ENCODE results near the gene MFNG.

Gene MFNG

DNA sequence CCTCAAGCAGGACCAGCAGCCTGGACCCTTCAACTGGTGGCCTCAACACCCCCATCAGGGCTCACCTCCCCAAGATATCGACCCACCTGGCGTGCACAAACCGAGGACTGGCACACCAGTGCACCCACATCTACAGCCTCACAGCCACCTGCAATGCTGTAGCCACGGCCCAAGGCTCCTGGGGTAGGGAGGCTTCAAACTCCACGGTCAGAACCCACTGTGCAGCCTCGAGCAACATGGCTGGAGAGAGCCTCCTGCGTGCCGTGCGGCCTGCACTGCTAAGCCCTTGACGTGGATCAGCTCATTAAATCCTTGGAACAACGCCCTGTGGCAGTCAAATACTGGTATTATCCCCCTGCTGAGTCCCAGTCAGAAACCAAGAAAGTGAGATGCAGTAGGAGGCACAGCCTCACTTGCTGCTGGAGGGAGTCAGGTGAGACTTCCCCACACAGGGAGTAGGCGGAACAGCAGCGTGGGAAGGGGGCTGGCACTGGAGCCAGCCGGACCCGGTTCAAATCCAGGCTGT, 28.4 kb upstream of the MFNG start:
- H3K4me3 ChIP-seq (ENCODE audit: low read depth, low read length): no peak overlapping the region
- no peak for TF ChIP-seq POLR2A (IDR thresholded peaks at IDR 0.05; ENCODE audit: extremely low read depth, insufficient read length)
- TF ChIP-seq CTCF (IDR thresholded peaks at IDR 0.05; ENCODE audit: low read depth, low read length): no peak
- no peak for TF ChIP-seq MYC (IDR thresholded peaks at IDR 0.05; ENCODE audit: low read depth, low read length)
- TF ChIP-seq MAX (IDR thresholded peaks at IDR 0.05; ENCODE audit: low read depth, low read length): no peak
- no peak for DNase-seq (ENCODE audit: low read depth)

GRCh38 chr22:37511395-37512104, 25.4 kb upstream of the MFNG start:
- no peak for DNase-seq (ENCODE audit: low read depth)
- H3K4me3 ChIP-seq (ENCODE audit: low read depth, low read length): no peak overlapping the region
- TF ChIP-seq MYC (IDR thresholded peaks at IDR 0.05; ENCODE audit: low read depth, low read length) (no peak), MAX (IDR thresholded peaks at IDR 0.05; ENCODE audit: low read depth, low read length) (no peak)

- no peak for DNase-seq (ENCODE audit: low read depth)
- TF ChIP-seq CTCF (IDR thresholded peaks at IDR 0.05; ENCODE audit: low read depth, low read length): no peak
- TF ChIP-seq POLR2A (IDR thresholded peaks at IDR 0.05; ENCODE audit: extremely low read depth, insufficient read length): no peak
- no peak for TF ChIP-seq MYC (IDR thresholded peaks at IDR 0.05; ENCODE audit: low read depth, low read length)
- TF ChIP-seq MAX (IDR thresholded peaks at IDR 0.05; ENCODE audit: low read depth, low read length): no peak
- H3K4me3 ChIP-seq (ENCODE audit: low read depth, low read length): no peak overlapping the region
Observed at GRCh38 chr22:37510091-37510490, 23.9 kb upstream of the MFNG start.

DNA sequence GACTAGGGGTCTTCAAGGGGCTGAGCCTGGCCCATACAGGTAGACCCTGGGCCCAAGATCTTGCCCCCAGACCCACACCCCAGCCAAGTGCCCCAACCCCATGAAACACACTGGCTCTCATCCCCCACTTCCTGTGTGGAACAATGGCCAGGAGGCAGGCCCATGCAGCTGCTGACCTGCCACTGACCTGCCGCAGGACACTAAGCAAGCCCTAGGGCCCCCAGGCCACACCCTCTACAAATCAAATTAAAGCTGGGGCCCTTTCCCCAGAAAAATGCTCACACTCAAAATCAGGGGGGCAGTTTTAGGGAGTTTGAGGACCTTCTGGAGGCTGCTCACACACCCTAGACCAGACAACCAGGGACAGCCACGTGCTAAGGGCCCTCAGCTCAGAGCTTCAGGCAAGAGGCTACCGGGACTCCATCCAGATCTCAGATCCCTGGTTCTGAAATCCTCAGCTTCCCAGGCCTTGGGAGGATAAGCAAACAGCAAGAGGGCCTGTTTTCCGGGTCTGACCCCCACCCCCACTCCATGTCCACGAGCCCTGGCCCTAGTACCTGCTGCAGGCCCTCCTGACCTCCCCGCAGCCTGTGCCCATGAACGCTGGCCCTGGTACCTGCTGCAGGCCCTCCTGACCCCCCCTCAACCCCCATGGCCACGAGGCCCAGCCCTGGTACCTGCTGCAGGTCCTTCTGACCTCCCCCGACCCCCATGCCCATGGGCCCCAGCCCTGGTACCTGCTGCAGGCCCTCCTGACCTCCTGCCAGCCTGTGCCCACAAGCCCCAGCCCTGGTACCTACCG, 23.1 kb upstream of the MFNG start:
- no peak for TF ChIP-seq MAX (IDR thresholded peaks at IDR 0.05; ENCODE audit: low read depth, low read length)
- TF ChIP-seq MYC (IDR thresholded peaks at IDR 0.05; ENCODE audit: low read depth, low read length): no peak
- no peak for TF ChIP-seq CTCF (IDR thresholded peaks at IDR 0.05; ENCODE audit: low read depth, low read length)
- TF ChIP-seq POLR2A (IDR thresholded peaks at IDR 0.05; ENCODE audit: extremely low read depth, insufficient read length): no peak
- no peak overlapping the region for H3K4me3 ChIP-seq (ENCODE audit: low read depth, low read length)
- no peak for DNase-seq (ENCODE audit: low read depth)

- H3K4me3 ChIP-seq (ENCODE audit: low read depth, low read length): no peak overlapping the region
- no peak for DNase-seq (ENCODE audit: low read depth)
- TF ChIP-seq CTCF (IDR thresholded peaks at IDR 0.05; ENCODE audit: low read depth, low read length): no peak
- TF ChIP-seq MAX (IDR thresholded peaks at IDR 0.05; ENCODE audit: low read depth, low read length): no peak
- no peak for TF ChIP-seq POLR2A (IDR thresholded peaks at IDR 0.05; ENCODE audit: extremely low read depth, insufficient read length)
- no peak for TF ChIP-seq MYC (IDR thresholded peaks at IDR 0.05; ENCODE audit: low read depth, low read length)
Observed at GRCh38 chr22:37508431-37508992, 22.3 kb upstream of the MFNG start.

All from NB4 (cell line).